GM21526 (cell line): Measurements from ENCODE around the gene ADGRA1.
"Not testable (repeated sequence)": the region's sequence is repeated elsewhere in the genome, so short reads cannot be mapped to it uniquely, and the experiment has no call there.

ENCODE experiments used
- ATAC-seq: cut with Tn5 transposase; IDR thresholded peaks from one replicate; pipeline ENCODE4 v1.9.1; 2021; ENCODE audit warnings: moderate library complexity; ENCODE audit not compliant: unreplicated experiment, low FRiP score

ADGRA1 gene

DNA sequence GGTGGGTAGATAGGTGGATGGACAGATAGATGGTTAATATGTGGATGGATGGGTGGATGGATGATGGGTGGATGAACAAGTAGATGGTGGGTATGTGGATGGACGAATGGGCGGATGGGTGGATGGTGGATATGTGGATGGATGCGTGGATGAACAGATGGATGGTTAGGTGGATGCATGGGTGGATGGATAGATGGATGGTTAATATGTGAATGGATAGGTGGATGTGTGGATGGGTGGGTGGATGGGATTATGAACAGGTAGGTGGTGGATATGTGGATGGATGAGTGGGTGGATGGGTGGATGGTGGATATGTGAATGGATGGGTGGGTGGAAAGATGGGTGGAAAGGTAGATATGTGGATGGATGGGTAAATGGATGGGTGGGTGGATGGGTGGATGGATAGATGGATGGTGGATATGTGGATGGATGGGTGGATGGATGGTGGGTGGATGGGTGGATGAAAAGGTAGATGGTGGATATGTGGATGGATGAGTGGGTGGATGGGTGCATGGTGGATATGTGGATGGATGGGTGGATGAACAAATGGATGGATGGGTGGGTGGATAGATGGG is 87.1 kb downstream of the ADGRA1 start:
- ATAC-seq, result no peak

DNA sequence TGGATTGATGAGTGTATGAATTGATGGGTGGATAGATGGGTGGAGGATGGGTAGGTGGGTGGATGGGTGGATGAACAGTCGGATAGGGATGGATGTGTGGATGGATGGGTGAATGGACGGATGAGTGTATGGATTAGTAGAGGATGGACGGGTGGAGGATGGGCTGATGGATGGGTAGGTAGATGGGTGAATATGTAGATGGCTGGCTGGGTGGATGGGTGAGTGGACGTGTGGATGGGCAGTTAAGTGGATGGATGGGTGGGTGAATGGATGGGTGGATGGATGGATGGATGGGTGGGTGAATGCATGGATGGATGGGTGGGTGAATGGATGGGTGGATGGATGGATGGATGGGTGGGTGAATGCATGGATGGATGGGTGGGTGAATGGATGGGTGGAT is 87.9 kb downstream of the ADGRA1 start:
- not testable (repeated sequence) for ATAC-seq

DNA sequence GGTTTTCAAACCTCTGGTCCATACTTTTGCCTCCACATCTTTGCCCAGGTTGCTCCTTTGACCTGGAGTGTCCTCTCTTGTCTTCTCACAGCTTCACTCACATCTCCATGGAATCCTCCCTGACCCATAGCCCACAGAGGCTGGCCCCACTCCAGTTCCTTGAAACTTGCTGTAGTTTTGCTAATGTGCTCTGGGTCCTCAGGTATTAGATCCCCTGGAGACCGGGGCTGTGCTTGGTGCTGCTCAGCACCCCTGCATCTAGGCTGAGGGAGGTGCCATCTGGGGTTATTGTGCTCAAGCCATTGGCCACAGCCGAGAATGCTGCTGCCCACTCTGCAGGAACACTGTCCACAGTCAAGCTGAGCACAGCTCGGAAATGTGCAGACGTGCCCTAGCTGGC is 88.8 kb downstream of the ADGRA1 start:
- no peak for ATAC-seq

DNA sequence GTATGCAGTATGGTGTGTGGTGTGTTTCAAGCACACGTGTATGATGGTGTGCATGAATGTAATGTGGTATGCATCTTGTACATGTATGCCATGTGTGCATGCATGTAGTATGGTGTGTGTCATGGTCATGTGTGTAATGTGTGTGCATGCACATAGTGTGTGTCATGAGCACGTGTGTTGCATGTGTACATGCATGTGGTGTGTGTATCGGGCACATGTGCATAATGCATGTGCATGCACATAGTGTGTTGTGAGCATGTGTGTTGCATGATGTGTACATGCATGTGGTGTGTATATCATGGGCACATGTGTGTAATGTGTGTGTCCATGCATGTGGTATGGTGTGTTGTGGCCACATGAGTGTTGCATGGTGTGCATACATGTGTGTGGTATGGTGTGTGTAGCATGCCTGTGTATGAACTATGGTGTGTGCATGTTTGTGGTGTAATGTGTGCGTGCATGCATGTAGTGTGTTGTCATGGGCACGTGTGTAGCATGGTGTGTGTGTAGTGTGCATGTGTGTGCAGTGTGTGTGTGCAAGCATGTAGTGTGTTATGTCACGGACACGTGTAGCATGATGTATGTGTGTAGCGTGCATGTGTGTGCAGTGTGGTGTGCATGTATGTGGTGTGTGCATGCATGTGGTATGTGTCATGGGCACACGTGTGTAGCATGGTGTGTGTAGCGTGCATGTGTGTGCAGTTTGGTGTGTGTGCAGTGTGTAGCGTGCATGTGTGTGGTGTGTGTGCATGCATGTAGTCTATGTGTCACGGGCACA is 89.8 kb downstream of the ADGRA1 start:
- no peak for ATAC-seq

DNA sequence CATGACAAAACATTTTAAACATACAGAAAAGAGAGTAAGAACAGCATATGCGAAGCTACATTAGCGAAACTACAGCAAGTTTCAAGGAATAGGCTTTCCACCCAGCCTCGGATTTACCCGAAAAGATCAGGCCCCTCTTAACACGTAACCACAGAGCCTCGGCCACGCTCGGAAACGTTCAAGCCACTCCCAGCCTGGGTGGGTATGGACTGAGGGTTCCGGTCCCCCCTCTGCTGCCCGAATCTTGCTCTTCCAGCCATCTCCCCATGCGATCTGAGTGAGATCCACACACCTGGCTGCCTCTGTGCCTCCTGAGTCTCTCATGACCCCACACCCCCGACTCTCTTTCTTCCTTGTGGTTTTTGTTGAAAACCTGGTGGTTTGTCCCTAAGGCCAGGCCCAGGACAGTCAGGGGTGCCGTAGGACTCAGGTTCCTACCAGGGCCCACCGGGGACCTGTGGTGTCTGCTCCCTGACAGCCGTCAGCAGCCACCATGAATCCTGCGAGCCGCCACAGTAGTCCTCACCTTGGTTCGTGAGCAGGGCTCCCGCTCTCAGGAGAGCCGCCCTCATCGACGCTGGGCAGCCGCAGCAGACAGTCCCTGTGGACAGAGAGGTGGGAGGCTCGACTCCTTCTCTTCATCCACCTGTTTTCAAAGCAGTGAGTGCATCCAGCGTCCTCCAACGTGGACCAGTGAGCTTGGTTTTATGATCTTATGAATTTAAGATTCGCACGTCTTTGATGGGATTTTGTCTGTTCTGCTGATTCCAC is 90.8 kb downstream of the ADGRA1 start:
- ATAC-seq, result no peak

DNA sequence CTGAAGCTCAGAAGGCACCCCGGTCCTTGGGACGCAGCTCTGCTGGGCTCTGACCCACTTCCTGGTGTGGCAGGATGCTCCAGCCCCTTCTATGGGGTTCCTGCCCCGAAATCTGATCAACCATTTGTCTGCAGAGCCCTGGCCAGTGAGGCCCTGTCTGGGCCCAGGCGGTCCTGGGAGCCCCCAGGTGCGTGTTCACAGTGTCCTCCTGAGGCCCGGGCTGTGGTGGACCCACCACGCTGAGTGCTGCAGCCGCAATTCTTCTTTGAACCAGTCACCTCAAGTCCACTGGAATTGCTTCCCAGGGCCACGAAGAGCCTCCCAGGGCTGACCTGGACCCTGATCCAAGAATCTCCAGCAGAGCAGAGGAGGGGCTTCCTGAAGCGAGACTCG is 91.4 kb downstream of the ADGRA1 start:
- ATAC-seq, result no peak

DNA sequence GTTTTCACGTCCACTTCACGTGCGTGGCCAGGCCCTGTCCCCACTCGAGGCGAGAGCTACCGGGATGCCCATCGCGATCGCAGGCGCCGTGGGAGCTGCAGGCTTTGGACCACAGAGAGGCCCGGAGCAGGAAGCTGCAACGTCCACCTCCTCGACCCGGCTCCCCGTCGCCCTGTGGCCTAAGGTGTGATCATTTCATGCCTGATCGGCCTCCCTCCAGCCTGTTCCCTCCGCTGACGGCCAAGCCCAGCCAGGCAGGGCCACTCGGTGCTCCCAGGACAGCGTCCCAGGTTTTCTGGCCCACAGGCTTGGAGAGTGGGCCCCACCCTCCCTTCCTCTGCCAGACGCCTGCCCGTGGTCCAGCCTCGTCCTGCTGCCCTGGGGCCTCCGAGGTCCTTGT is 91.9 kb downstream of the ADGRA1 start:
- ATAC-seq, result no peak

DNA sequence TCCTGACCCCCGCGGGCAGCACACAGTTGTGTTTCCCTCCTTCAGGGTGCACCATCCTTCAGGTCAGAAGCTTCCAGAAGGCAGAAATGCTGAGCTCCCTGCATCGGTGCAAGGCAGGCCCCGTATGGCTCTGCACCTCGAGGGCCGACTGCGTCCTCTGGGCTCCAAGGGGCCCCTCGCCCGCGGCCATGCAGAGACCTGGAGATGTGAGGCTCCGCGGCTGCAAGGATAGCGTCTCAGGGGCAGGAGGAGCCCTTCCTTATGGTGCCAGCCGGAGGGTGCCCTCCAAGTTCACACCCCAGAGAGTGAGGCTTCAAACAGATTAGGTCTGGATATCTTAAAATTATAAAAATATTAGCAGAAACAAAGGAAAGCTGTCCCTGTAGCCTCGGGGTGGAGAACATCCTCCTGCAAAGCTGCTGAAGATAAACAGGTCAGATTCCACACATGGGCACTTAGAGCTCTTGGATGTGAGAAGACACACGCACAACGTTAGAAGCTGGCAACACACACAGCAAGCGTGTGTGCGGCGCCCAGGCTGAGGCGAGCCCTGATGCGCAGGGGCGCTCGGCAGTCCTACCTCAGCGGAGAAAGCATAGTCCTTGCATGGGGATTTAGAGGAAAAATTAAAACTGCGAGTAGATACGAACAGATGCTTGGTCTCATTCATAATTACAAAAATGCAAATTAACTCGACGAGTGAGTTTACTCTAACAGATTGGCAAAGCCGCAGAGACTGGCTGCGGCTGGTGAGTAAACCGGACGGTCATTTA is 92.7 kb downstream of the ADGRA1 start:
- no peak for ATAC-seq

DNA sequence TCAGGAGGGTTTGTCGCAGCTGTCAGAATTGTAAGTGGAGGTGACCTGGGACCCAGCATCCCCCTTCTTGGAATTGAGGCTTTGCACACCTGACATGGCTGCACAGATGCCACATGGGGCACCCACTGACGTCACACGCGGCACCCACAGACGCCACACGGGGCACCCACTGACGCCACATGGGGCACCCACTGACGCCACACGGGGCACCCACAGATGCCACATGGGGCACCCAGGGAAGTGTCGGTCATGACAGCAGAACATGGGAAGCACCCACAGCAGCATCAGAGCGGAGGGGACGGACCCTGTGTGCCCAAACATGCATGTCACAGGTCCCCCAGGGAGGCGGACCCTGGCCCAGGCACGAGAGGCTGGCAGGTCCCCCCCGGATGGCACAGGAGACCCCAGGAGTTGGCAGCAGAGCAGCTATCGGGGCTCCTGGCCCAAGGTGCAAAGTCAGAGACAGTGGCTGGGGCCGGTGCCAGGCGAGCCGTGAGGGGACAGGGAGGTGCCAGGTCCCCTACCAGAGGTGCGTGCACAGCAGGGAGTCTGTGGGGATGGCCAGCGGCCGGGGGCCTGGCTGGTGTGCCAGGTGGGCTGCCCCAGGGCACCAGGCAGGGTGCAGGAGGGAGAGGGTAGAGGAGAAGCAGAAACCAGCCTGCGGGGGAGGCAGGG is 93.4 kb downstream of the ADGRA1 start:
- no peak for ATAC-seq
